GM12891 (cell line): ENCODE data around the gene MBTD1.
"Not testable (repeated sequence)": the region's sequence is repeated elsewhere in the genome, so short reads cannot be mapped to it uniquely, and the experiment has no call there.

ENCODE experiments used
- DNase-seq: peaks from one replicate; pipeline ENCODE4 v3.0.0; 2011; ENCODE audit warnings: low spot score; ENCODE audit not compliant: insufficient read length
- FAIRE-seq: peaks from 2 replicates; lab custom pipeline; 2011; peaks lifted over from hg19 to GRCh38; lab: Jason Lieb, UNC
- PAX5 ChIP-seq: IDR thresholded peaks from 2 replicates; pipeline ENCODE4 v1.6.1; 2011; ENCODE audit warnings: low read length, moderate library complexity, mild to moderate bottlenecking; ENCODE audit not compliant: insufficient read depth, severe bottlenecking
- POLR2A ChIP-seq: IDR thresholded peaks from 2 replicates; pipeline ENCODE4 v1.6.1; 2011; ENCODE audit warnings: low read depth, low read length, control low read depth
- POLR2AphosphoS5 ChIP-seq: IDR thresholded peaks from 2 replicates; pipeline ENCODE4 v1.6.1; 2011; ENCODE audit warnings: low read depth, low read length, control low read depth
- POU2F2 ChIP-seq: IDR thresholded peaks from 2 replicates; pipeline ENCODE4 v1.6.1; 2011; ENCODE audit warnings: low read depth, mild to moderate bottlenecking, control low read depth, low read length, moderate library complexity
- SPI1 ChIP-seq: IDR thresholded peaks from 2 replicates; pipeline ENCODE4 v1.6.1; 2011; ENCODE audit warnings: low read depth, low read length, control low read depth
- TAF1 ChIP-seq: IDR thresholded peaks from 2 replicates; pipeline ENCODE4 v1.6.1; 2011; ENCODE audit warnings: low read depth, low read length, control low read depth

The MBTD1 gene

GRCh38 chr17:51191895-51192294 is 68.0 kb downstream of the MBTD1 start:
- no peak for FAIRE-seq
- no peak for DNase-seq

DNA sequence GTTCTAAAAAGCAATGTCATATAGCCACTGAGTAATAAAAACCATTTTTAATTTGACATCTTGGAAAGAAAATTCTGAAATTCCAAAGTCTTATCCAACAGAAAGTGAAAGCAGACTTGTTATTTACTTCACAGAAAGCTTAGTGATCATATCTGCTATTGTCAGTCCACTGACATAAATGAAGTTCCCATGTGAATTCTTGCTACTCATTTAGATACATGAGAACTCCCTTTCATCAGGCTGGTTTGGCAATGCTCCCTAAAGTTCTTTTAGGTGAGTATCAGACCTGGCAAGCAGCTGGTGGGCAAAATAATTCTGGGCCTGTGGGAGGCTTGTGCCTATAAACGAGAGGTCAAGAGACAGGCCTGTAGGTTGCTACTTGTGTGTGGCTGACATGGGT is 70.2 kb downstream of the MBTD1 start:
- no peak for FAIRE-seq
- no peak for TF ChIP-seq POU2F2
- TF ChIP-seq SPI1 = no peak
- no peak for TF ChIP-seq POLR2AphosphoS5
- no peak for TF ChIP-seq PAX5
- no peak for TF ChIP-seq POLR2A
- TF ChIP-seq TAF1 = no peak
- DNase-seq = no peak

More at GRCh38 chr17:51191895-51192294, 68.0 kb downstream of the MBTD1 start:
- TF ChIP-seq POLR2AphosphoS5 = no peak
- TF ChIP-seq SPI1 = no peak
- no peak for TF ChIP-seq TAF1

- FAIRE-seq (no peak), DNase-seq (no peak)
- TF ChIP-seq POU2F2 = no peak
- TF ChIP-seq TAF1 = no peak
- no peak for TF ChIP-seq POLR2AphosphoS5
- no peak for TF ChIP-seq SPI1
- TF ChIP-seq PAX5 = no peak
- no peak for TF ChIP-seq POLR2A
Observed at GRCh38 chr17:51189162-51189561, 70.7 kb downstream of the MBTD1 start.

- DNase-seq (no peak), FAIRE-seq (peak; percentile 41)
- TF ChIP-seq POLR2A = no peak
- TF ChIP-seq SPI1 = no peak
- TF ChIP-seq TAF1 = no peak
- TF ChIP-seq POU2F2 = no peak
- no peak for TF ChIP-seq POLR2AphosphoS5
- TF ChIP-seq PAX5 = no peak
Observed at GRCh38 chr17:51188271-51188833, 71.5 kb downstream of the MBTD1 start.

GRCh38 chr17:51185763-51186332 is 74.0 kb downstream of the MBTD1 start:
- FAIRE-seq = peak; percentile 13
- TF ChIP-seq POU2F2 (no peak), POLR2A (no peak), PAX5 (no peak), TAF1 (no peak), SPI1 (no peak), POLR2AphosphoS5 (no peak)
- no peak for DNase-seq

- FAIRE-seq (no peak), DNase-seq (no peak)
- no peak for TF ChIP-seq POU2F2
- TF ChIP-seq SPI1 = no peak
- no peak for TF ChIP-seq PAX5
- TF ChIP-seq POLR2AphosphoS5 = no peak
- TF ChIP-seq POLR2A = no peak
- TF ChIP-seq TAF1 = no peak
Observed at GRCh38 chr17:51184124-51184523, 75.7 kb downstream of the MBTD1 start.

GRCh38 chr17:51180486-51180885 is 79.4 kb downstream of the MBTD1 start:
- no peak for FAIRE-seq

DNA sequence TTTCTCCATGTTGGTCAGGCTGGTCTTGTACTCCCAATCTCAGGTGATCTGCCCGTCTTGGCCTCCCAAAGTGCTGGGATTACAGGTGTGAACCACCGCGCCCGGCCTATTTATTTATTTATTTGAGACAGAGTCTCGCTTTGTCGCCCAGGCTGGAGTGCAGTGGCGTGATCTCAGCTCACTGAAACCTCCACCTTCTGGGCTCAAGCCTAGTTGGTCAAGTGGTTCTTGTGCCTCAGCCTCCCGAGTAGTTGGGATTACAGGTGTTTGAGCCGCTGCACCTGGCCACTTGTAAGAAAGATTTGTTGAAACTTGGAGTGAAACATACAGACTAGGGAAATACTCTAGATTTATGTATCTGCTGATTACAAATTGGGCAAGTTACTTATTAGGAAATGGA is 87.8 kb downstream of the MBTD1 start:
- FAIRE-seq = not testable (repeated sequence)

More at GRCh38 chr17:51180486-51180885, 79.4 kb downstream of the MBTD1 start:
- no peak for DNase-seq
- TF ChIP-seq SPI1 (no peak), POLR2A (no peak), POLR2AphosphoS5 (no peak), TAF1 (no peak), PAX5 (no peak), POU2F2 (no peak)

DNA sequence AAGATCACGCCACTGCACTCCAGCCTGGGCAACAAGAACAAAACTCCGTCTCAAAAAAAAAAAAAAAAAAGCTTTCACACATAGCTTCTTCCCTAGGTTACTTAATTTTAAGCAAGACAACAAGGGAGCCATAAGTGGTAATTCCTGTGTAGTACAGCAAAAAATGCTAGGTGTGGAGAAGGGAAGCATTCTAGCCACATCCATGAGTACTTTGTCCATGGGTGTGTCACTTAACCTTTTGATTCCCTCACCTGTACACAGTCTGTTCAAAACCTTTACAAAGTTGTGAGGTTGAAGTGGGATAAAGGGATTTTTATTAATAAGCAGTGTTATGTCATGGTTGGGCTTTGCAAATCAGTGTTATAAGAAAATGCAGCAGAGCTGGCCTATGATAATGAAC is 89.1 kb downstream of the MBTD1 start:
- TF ChIP-seq SPI1 (no peak), PAX5 (no peak), POLR2A (no peak), POLR2AphosphoS5 (no peak), TAF1 (no peak), POU2F2 (no peak)
- FAIRE-seq = no peak
- no peak for DNase-seq

More for the DNA sequence above, 87.8 kb downstream of the MBTD1 start:
- DNase-seq = not testable (repeated sequence)

- DNase-seq = no peak
Observed at GRCh38 chr17:51169340-51169739, 90.5 kb downstream of the MBTD1 start.

DNA sequence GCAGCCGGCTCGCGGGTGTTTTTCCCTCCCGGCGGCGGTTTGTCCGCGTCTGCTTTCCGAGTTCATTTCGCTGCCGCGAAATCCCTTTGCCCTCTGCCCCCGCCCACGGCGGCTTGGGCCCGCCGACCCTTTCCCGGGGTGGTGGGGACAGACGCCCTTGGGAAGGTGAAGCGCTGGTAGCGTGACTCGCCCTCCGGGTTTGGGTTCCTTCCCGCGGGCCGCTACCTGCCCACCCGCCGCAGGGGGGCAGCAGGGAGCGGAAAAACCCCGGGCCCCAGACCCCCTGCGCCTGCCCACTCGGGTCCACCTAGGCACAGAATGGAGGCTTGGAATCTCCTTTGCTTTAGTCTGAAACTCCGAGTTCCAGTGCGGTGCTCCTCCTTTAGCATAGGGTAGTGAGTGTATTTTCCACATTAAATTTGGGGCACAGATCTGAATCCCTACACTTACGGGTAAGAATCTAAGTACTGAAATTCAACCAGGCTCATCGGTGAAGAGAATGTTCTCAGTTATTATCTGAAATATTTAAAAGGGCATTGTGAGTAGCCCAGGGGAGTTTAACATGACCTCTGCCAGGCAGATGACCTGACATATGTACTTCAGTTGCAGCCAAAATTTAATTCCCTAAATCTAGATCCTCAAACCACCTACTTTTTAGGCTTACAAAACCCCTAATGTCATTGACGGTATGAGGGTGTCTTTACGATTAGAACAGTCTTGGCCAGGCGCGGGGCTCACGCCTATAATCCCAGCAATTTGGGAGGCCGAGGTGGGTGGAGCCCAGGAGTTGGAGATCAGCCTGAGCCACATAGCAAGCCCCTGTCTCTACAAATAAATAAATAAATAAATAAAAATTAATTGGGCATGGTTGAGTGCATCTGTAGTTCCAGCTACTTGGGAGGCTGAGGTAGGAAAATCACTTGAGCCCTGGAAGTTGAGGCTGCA is 92.6 kb downstream of the MBTD1 start:
- no peak for TF ChIP-seq PAX5
- TF ChIP-seq SPI1 = no peak
- TF ChIP-seq TAF1 = no peak
- no peak for TF ChIP-seq POU2F2
- no peak for TF ChIP-seq POLR2A
- no peak for TF ChIP-seq POLR2AphosphoS5
- FAIRE-seq = peak; percentile 72
- DNase-seq = peak; percentile 81

More at GRCh38 chr17:51169340-51169739, 90.5 kb downstream of the MBTD1 start:
- TF ChIP-seq POLR2AphosphoS5 (no peak), SPI1 (no peak), POU2F2 (no peak), TAF1 (no peak), POLR2A (no peak), PAX5 (no peak)
- no peak for FAIRE-seq
